Fibroblast of skin of left quadriceps (primary cell): Measurements from ENCODE around the gene GPR146.
"Not testable (repeated sequence)": the region's sequence is repeated elsewhere in the genome, so short reads cannot be mapped to it uniquely, and the experiment has no call there.

Experiments used
- DNase-seq, 2 experiments: peaks; one replicate each; pipeline ENCODE4 v3.0.0-alpha.2; 2013; ENCODE audit warnings: low read depth in 2 of 2

Gene GPR146

GRCh38 chr7:1058311-1058710, 14.0 kb downstream of the GPR146 start:
- no peak for DNase-seq

DNA sequence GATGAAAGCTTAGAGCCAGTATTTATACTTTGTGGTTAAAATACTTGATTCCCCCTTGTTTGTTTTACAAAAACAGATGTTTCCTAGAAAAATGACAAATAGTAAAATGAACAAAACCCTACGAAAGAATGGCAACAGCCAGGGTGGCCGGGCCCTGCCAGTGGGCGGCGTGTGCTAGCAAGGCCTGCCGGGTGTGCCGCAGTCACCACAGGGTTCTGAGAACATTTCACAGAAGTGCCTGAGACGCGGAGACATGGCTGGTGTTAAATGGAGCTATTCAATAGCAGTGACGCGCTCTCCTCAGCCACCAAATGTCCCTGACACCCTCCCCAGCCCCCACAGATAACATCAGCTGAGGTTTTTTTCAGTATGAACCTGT, 14.5 kb downstream of the GPR146 start:
- peak in 1 of 2 experiments; percentile 20 for DNase-seq

- DNase-seq: no peak
These were observed 15.1 kb downstream of the GPR146 start for GRCh38 chr7:1059200-1060091.

DNA sequence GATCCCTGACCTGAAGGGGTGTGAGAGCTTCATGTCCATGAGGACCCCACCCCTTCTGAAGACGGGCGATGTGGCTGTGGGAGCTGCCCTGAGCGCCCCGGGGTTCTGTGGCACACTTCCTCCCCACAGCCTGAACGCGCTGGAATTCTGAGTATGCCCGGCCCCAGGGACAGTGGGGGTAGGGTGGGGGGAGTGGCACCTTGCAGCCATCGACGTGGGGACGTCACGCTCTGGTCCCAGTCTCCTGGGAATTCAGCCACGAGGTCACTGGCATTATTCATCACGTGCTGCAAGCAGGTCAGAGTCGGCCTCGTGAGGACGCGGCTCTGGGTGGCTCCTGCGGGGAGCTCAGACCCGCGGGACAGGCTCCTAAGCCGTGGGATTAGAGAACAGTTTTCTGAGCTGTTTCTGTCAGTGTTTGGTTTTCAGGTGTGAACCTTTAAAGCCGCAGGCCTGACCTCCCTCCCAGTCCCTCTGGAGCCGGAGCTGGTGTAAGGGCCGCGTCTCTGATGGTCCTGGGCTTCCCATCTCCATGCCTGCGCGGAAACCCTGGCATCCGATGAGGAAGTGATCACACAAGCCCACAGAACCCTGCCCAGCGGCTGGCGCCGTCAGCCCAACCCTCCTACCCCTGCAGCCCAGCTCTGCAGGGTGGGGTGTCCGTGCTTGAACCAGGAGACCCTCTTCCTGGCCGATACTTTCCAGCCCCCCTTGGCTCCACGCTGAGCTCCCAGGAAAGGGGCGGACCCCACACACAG, 16.1 kb downstream of the GPR146 start:
- DNase-seq: no peak

DNA sequence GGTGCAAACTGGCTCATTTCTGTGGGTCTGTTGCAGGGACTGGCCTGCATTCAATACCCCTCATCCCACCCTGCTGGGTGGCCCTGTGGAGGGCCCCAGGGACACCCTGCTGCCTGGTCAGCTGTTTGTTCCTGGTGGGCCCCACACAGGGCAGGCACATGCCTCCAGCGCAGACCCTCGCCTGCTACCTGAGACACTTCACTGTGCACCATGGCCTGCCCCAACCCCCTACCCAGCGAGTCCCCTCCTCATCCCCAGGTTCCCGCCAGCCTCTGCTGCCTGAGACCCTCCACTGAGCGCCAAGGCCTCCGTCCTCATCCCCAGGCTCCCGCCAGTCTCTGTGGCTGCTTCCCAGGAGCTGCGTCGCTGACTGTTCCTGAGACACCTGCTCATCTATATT, 16.8 kb downstream of the GPR146 start:
- DNase-seq: no peak

DNA sequence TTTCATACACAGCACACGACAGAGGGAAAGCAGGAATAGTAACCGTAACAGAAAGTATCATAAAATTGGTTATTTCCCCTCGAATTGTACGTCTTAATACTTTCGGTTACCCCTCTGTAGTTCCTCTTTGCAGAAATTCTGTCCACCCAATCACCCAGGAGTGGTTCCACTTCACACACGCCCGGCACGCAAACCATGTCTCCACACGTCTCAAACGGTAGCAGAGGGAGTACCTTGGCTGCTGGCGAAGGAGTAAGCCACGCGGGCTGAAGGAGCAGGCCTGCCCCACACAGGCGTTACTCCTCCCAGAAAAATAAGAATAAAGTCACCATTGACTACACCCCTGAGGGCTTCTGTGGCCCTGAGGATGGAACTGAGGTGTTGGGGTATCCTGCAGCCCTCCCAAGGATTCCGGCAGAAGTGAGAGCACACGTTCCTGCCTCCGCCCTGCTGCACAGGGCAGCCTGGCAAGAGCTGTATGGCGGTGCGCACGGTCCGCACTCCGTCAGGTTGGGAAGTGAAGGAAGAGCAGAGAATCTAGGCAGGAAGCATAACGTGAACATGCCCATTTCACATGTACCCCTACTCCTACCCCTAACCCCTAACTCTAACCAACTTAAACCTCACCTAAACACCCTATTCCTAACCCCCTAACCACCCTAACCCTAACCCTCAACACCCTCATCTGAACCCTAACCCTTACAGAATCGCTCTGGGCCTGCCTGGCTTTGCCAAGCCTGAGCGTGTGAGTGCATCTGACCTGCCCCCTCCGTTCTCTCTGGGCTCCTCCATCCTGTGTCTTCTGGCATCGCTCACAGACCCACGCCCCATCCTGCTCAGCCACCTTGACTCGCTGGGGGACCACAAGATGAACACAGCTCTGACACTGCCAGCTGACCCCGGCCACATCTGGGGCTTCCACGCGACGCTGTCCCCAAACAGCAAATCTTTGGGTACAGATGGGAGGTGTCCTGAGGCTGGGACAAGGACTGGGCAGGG, 18.2 kb downstream of the GPR146 start:
- no peak for DNase-seq

DNA sequence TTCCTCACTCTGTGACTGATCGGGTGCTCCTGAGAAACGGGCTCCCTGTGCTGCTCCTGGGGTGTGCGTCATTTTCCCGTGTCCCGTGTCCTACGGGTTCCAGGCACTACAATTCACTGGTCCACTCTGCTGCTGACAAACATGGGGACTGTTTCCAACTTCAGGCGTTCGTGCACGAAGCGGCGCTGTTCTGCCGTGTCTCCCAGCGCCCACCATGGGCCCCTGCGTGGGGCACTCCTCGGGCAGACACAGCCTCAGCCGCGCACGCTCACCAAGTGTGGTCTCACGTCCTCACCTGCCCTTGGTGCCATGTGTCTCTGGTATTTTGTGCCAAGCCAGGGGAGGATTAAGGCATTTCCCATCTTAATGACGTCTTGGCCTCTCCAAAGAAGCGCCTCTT, 19.0 kb downstream of the GPR146 start:
- DNase-seq: no peak

- DNase-seq: no peak
These were observed 20.2 kb downstream of the GPR146 start for GRCh38 chr7:1064581-1064980.

- no peak for DNase-seq
These were observed 20.9 kb downstream of the GPR146 start for GRCh38 chr7:1065263-1065584.

- DNase-seq: no peak
These were observed 21.4 kb downstream of the GPR146 start for GRCh38 chr7:1065585-1066241.

DNA sequence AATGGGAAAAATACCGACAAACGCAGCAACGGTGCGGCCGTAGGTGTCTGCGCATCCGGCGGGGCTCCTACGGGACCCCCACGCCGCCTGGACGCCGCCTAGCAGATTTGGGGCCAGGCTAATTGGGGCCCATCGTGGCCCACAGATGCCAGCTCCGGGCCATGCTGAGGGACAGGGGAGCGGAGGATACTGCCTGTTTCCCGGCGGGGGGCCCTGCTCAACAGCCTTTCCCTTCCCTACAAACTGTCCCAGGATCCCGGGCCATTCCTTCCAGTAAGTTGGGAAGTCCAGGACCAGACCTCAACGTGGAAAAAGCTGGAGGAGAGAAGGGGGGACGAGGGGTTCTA, 21.9 kb downstream of the GPR146 start:
- no peak for DNase-seq

DNA sequence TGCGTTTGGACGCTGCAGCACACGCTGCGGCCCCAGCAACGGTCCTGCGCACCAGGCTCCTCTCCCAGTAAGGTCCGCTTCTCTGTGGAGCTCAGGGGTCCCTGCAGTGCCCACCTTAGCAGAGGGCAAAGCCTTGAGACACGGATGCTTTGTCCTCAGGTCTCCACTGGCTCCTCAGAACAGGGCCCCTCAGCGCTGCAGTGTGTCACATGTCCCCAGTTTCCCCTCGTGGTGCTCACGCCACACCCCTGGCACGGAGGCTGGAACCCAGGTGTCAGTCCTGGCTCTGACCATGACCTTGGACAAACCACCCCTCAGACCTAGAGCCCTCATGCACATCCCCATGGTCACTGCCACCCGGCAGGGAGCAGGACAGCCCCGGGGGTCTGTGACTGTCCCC, 23.7 kb downstream of the GPR146 start:
- DNase-seq: no peak

- DNase-seq: no peak
These were observed 24.3 kb downstream of the GPR146 start for GRCh38 chr7:1068619-1069018.

GRCh38 chr7:1070544-1071011, 26.2 kb downstream of the GPR146 start:
- no peak for DNase-seq

GRCh38 chr7:1071731-1072254, 27.4 kb downstream of the GPR146 start:
- DNase-seq: no peak

- DNase-seq: no peak
These were observed 29.0 kb downstream of the GPR146 start for GRCh38 chr7:1073142-1073977.

DNA sequence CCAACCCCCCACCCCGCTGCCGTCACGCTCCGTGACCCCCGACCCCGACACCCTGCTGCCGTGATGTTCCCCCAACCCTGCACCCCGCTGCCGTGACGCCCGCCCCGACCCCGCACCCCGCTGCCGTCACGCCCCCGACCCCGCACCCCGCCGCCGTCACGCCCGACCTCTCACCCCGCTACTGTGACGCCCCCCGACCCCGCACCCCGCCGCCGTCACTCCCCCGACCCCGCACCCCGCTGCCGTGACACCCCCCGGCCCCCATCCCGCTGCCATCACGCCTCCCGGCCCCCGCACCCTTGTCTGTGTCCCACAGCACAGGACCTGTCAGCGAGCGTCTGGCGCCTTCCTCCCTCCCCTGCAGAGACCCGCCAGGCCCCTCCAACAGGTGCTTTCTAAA, 29.7 kb downstream of the GPR146 start:
- not testable (repeated sequence) for DNase-seq

GRCh38 chr7:1074593-1075431, 30.5 kb downstream of the GPR146 start:
- DNase-seq: no peak
